Esophagus muscularis mucosa (tissue), 3 donors: ENCODE data around the gene PHACTR3.

Source experiments
- POLR2A ChIP-seq: fragments of 450-650 bp; IDR thresholded peaks from one replicate; pipeline ENCODE4 v1.6.1; 2017; ENCODE audit warnings: antibody characterized with exemption, moderate library complexity, mild to moderate bottlenecking, low read depth
- TF ChIP-seq, protein P1 (sequence below), 3 experiments: fragments of 200-600 bp in 2 of 3; fragments of 450-650 bp in 1 of 3; sonication (generic) in 2 of 3; IDR thresholded peaks; one replicate each; pipeline ENCODE4 v1.5.1; 2017 to 2019; ENCODE audit warnings: antibody characterized with exemption in 3 of 3, mild to moderate bottlenecking in 2 of 3, moderate library complexity in 1 of 3

DNA sequence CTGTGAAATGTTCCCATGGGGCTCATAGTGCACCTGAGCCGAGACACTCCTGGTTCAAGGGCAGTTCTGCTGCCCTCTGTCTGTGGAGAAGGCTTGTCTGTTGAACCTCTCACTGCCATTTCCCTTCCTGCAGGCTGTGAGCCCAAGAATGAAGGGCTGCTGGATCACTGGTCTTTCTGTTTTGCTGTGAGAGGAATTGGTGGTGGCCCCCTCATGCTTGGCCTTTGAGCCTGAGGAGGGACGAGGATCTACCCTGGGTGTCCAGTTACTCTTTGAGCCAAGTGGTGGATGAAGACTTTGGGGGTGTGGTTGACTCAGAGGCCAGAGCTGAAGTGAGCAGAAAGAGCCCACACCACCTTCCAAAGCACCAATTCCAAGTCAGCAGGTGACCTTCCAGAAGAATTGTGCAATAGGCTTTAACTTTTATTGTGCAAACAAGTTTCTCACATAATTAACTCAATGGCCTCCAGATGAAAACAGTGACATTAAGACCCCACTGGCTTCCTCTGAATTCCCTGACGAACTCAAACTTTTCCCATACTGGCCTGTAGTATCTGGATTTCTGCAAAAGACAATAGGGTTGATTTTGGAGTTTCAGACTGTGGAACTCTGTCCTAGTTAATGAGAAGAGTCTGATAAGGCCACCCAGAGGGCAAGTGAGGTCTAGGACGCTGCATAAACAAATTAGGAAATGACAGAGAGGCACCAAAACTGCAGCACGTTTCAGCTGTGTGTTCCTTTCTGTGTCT is 101.5 kb downstream of the PHACTR3 start:
- TF ChIP-seq POLR2A = no peak
- TF ChIP-seq, protein P1, sequence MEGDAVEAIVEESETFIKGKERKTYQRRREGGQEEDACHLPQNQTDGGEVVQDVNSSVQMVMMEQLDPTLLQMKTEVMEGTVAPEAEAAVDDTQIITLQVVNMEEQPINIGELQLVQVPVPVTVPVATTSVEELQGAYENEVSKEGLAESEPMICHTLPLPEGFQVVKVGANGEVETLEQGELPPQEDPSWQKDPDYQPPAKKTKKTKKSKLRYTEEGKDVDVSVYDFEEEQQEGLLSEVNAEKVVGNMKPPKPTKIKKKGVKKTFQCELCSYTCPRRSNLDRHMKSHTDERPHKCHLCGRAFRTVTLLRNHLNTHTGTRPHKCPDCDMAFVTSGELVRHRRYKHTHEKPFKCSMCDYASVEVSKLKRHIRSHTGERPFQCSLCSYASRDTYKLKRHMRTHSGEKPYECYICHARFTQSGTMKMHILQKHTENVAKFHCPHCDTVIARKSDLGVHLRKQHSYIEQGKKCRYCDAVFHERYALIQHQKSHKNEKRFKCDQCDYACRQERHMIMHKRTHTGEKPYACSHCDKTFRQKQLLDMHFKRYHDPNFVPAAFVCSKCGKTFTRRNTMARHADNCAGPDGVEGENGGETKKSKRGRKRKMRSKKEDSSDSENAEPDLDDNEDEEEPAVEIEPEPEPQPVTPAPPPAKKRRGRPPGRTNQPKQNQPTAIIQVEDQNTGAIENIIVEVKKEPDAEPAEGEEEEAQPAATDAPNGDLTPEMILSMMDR (IDR thresholded peaks at IDR 0.05) = no peak
